Gastrocnemius medialis (tissue), 4 donors: Measurements from ENCODE around the gene ANTXR2.

ENCODE experiments used
- CTCF ChIP-seq, 5 experiments: fragments of 450-650 bp in 3 of 5; fragments of 200-600 bp in 2 of 5; sonication (generic) in 2 of 5; IDR thresholded peaks in 4 of 5; conservative IDR thresholded peaks in 1 of 5; 1 replicate in 4 of 5; 2 replicates in 1 of 5; pipeline ENCODE4 v1.5.1; 2016 to 2019; ENCODE audit warnings: antibody characterized with exemption in 5 of 5, mild to moderate bottlenecking in 3 of 5, moderate library complexity in 3 of 5
- POLR2A ChIP-seq, 2 donors: fragments of 450-650 bp; IDR thresholded peaks; one replicate each; pipeline ENCODE4 v1.6.1; 2017; ENCODE audit warnings: antibody characterized with exemption in 2 of 2, mild to moderate bottlenecking in 2 of 2, moderate library complexity in 2 of 2

DNA sequence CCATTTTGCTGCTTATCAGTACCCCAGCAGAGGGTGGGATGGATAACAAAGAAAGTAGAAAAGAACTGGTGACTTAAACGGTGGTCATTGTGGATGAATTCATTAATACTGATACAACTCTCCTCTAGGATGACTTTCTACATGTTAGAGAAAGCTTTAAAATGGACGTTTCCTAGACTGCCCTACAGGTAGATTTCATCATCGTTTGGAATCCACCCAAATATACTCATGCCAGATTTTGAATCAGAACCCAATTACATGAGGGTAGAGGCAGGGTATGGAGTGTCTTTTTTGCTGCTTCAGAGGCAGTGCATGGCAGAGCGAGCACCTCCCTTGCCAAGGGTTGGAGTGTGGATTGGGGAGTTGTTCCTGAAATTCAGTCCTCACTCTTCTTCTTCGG, 13.3 kb upstream of the ANTXR2 start:
- TF ChIP-seq CTCF (IDR thresholded peaks at IDR 0.05 in 4 of 5, conservative IDR thresholded peaks at IDR 0.05 in 1 of 5): no peak
- no peak for TF ChIP-seq POLR2A (IDR thresholded peaks at IDR 0.05)
